ENCODE results near the gene POPDC2.

POPDC2 gene

DNA sequence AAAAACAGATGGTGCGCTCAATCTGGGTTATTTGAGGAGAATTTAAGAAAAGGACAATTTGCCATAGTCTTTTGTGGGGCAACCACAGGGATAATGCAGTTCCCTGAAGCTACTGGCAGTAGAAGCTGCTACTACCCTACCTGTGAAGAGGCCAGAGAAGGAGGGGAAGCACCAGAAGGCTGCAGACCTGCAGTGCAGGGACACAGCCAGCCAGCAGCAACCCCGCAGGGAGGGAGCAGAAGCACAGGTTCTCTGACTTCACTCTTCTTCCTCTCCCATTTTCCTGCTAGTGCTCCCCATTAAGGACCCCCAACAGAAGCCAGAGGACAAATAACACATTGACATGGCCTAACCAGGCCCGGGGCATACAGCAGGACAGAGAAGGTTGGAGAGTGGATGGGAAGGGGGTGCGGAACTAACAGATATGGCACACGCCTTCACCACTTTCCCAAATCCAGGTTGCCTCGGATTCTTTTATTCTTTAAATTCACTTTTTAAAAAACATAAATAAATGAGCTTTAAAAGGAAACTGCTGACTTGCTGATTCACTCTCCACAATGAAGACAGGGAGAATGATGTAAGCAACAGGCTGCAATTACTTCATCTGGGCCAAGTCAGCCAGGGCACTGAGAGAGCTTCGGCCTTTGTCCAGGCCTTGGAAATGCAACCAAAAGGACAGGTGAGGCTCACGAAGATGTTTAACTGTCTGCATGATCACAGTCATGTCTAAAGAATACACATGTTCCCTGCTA lies 30.1 kb downstream of the POPDC2 start:
- no peaks in the 10 kb centered on the region for H3K9me3 Mint-ChIP-seq
- DNase-seq (ENCODE audit: low spot score in 2 of 2) (no peak), ATAC-seq (replicated peaks; ENCODE audit: extremely low read depth, poor library complexity, severe bottlenecking) (no peak)
- no peaks in the 10 kb centered on the region for H3K4me1 Mint-ChIP-seq
- H3K27ac Mint-ChIP-seq (ENCODE audit: low read depth), result no peak overlapping the region
- no peak overlapping the region for H3K4me3 Mint-ChIP-seq
- peaks cover 2% of the 10 kb centered on the region for H3K36me3 Mint-ChIP-seq (ENCODE audit: insufficient read depth)
- peaks cover 10% of the 10 kb centered on the region for H3K27me3 Mint-ChIP-seq

DNA sequence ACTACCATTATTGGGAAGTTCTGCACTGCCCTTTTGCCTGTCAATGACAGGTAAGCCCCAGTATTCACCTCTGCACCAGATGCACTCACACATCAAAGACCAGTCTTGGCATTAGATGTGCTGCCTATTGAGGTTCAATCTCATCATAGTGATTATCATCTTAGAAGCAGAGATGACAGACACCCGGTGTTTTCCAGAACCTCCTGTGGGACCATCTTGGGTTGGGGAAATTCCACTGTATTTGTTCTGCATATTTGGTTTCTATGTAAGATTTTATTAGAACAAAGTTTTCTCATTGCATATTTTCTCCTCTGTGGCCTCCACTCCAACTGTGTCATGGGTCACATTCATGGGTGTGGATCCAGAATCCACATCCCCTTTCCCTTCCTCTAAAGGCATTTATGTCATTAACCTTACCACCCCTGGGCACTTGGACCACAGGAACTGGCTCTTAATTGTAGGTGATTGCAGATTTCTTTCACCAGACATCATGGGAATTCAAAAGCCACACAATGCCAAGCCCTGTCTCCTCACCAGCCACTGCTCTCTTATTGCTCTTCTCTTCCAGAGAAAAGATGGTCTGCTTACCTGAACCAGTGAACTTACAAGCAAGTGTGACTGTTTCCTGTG lies 31.5 kb downstream of the POPDC2 start:
- DNase-seq (ENCODE audit: low spot score in 2 of 2) (no peak), ATAC-seq (replicated peaks; ENCODE audit: extremely low read depth, poor library complexity, severe bottlenecking) (peak; percentile 23)
- Mint-ChIP-seq H3K4me1 (no peaks in the 10 kb centered on the region), H3K36me3 (ENCODE audit: insufficient read depth) (peaks cover 2% of the 10 kb centered on the region), H3K9me3 (no peaks in the 10 kb centered on the region), H3K27ac (ENCODE audit: low read depth) (no peak overlapping the region), H3K27me3 (peaks cover 10% of the 10 kb centered on the region), H3K4me3 (no peak overlapping the region)

DNA sequence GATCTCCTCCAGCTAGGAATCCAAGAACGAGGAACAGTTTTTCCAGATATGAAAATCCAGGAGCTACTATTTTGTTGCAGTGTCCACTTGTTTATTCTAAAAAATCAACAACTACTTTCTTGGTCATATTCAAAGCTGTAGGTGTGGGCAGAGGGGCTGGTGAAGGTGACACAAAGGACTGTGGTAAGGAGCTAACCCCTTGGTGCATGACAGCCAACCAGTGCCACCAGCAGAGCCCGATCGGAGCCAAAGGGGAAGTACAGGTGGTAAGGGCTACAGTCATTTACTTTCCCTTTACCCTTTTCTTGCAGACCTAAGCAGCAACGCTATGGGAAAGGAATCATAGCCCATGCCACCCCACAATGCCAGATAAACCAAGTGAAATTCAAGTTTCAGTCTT lies 32.0 kb downstream of the POPDC2 start:
- ATAC-seq (replicated peaks; ENCODE audit: extremely low read depth, poor library complexity, severe bottlenecking) (peak; percentile 52), DNase-seq (ENCODE audit: low spot score in 2 of 2) (no peak)
- Mint-ChIP-seq H3K4me3 (no peak overlapping the region), H3K36me3 (ENCODE audit: insufficient read depth) (peaks cover 2% of the 10 kb centered on the region), H3K4me1 (no peaks in the 10 kb centered on the region), H3K27me3 (peaks cover 10% of the 10 kb centered on the region), H3K9me3 (no peaks in the 10 kb centered on the region), H3K27ac (ENCODE audit: low read depth) (peak overlapping the region; percentile 38)

DNA sequence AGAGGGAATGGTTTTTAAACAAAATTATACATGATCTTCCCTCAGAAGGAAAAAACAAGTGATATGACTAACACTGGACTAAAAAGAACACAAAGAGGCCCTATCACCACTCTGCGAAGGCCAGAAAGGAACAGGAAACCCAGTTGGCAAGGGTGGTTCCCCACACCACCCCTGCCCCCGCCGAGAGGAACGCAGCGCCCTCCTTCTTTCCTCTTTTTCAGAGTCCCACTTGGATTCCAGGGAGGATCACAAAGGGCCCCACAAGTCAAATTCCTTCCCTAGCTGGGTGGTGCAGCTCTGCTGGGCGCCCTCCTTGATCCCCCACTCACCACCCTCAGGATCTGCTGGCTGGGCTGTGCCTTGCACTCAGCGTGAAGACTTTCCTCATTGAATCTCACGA lies 32.9 kb downstream of the POPDC2 start:
- DNase-seq (ENCODE audit: low spot score in 2 of 2) (no peak), ATAC-seq (replicated peaks; ENCODE audit: extremely low read depth, poor library complexity, severe bottlenecking) (peak; percentile 39)
- Mint-ChIP-seq H3K4me1 (no peaks in the 10 kb centered on the region), H3K27ac (ENCODE audit: low read depth) (peak overlapping the region; percentile 38), H3K36me3 (ENCODE audit: insufficient read depth) (peaks cover 2% of the 10 kb centered on the region), H3K9me3 (no peaks in the 10 kb centered on the region), H3K4me3 (peak overlapping the region; percentile 18), H3K27me3 (peaks cover 10% of the 10 kb centered on the region)

DNA sequence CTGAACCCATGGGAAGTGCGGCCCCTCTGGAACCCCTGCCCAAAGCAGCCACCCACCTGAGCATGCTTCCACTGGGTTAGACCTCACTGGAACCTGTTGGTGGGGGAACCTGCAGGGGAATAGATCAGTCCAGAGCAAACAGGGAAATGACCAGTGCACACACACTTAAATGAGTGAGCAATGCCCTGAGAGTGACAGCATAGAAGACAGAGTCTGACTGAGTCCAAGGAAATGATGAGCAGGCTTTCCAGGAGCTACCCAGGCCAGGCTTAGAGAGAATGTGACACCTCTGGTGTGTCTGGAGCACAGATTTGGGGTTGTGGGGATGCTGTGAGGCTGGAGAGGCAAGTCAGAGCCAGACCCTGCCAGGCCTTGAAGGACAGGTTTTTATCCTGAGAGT lies 34.2 kb downstream of the POPDC2 start:
- ATAC-seq (replicated peaks; ENCODE audit: extremely low read depth, poor library complexity, severe bottlenecking) (no peak), DNase-seq (ENCODE audit: low spot score in 2 of 2) (no peak)
- Mint-ChIP-seq H3K27ac (ENCODE audit: low read depth) (no peak overlapping the region), H3K9me3 (no peaks in the 10 kb centered on the region), H3K36me3 (ENCODE audit: insufficient read depth) (peaks cover 2% of the 10 kb centered on the region), H3K4me3 (no peak overlapping the region), H3K4me1 (no peaks in the 10 kb centered on the region), H3K27me3 (peaks cover 10% of the 10 kb centered on the region)

DNA sequence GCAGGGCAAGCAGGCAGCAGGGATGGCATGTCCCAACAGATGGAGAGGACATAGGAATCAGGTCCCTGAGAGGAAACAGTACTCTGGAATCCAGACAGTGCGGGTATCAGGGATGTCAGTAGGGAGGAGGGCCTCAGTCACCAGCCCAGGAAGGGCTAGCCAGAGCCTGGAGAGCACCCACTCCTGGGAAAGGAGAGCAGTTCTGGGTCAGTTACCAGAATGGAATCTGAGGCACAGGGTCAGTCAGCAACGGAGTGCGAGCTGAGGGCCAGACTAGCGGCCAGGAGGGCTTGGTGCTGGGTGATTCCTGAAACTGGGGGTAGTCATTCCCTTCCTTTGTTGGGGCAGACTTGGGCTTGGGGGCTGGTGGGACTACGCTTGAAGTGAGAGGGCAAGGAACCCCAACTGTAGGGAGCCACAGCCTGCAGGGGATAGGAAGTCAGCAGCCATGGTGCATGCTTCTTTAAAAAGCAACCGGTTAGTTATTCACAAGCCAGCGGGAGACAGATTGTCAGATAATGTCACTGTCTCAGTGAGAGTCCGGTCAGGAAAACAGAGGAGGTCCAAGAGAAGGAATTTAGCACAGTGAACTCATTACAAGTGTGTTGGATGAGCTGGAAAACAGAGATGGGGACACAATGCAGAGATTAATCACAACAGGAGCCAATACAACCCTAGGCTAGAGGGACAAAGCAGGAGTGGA lies 34.8 kb downstream of the POPDC2 start:
- H3K36me3 Mint-ChIP-seq (ENCODE audit: insufficient read depth), result peaks cover 2% of the 10 kb centered on the region
- peaks cover 10% of the 10 kb centered on the region for H3K27me3 Mint-ChIP-seq
- DNase-seq (ENCODE audit: low spot score in 2 of 2), result no peak
- no peaks in the 10 kb centered on the region for H3K4me1 Mint-ChIP-seq
- no peaks in the 10 kb centered on the region for H3K9me3 Mint-ChIP-seq
- H3K4me3 Mint-ChIP-seq, result no peak overlapping the region
- no peak for ATAC-seq (replicated peaks; ENCODE audit: extremely low read depth, poor library complexity, severe bottlenecking)
- no peak overlapping the region for H3K27ac Mint-ChIP-seq (ENCODE audit: low read depth)

DNA sequence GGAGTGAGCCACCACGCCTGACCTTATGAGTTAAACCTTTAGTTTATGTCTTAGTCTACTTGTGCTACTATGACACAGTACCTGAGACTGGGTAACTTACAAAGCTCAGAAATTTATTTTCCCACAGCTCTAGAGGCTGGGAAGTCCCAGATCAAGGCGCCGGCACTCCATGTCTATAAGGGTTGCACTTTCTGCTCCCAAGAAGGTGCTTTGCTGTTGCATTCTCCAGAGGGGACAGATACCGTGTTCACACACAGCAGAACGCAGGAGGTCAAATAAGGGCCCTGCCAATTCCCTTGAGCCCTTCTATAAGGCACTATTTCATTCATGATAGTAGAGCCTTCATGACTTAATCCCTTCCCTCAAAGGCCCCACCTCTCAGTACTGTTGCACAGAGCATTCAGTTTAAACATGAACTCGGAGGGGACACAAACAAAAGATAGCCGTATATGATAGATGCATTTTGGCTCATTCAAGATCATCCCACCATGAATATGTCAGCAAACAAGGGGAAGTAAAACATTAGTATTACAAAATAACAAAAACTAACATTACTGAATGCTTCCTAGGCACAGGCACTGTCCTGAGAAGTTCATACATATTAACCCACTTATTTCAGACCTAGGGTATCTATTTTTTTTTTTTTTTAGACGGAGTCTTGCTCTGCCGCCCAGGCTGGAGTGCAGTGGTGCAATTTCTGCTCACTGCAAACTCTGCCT lies 36.2 kb downstream of the POPDC2 start:
- Mint-ChIP-seq H3K4me1 (no peaks in the 10 kb centered on the region), H3K36me3 (ENCODE audit: insufficient read depth) (no peaks in the 10 kb centered on the region)
- no peak for DNase-seq (ENCODE audit: low spot score in 2 of 2)

DNA sequence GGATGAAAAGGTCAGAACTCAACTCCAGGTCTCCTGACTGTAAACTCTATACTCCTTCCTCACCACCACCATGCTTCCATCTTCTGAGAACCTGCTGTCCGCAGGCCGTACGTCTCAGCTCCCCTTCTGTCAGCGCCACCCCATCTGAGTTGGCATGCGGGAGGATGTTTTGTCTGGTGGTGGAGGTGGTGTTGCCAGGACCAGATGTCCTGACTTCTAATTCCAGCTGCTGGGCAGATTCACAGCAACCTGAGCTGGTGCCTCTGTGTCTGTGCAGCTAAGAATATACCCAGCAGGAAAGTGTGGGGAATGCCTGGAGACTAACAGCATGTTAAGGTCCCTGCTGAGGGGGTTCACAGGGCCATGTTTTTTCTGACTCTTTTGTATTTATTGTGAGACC lies 39.5 kb downstream of the POPDC2 start:
- Mint-ChIP-seq H3K4me3 (no peak overlapping the region), H3K4me1 (no peaks in the 10 kb centered on the region), H3K36me3 (ENCODE audit: insufficient read depth) (no peaks in the 10 kb centered on the region), H3K27ac (ENCODE audit: low read depth) (no peak overlapping the region), H3K9me3 (no peaks in the 10 kb centered on the region), H3K27me3 (peaks cover 19% of the 10 kb centered on the region)
- ATAC-seq (replicated peaks; ENCODE audit: extremely low read depth, poor library complexity, severe bottlenecking) (no peak), DNase-seq (ENCODE audit: low spot score in 2 of 2) (no peak)

More for the DNA sequence above, 36.2 kb downstream of the POPDC2 start:
- H3K9me3 Mint-ChIP-seq, result no peaks in the 10 kb centered on the region
- H3K27me3 Mint-ChIP-seq, result peaks cover 19% of the 10 kb centered on the region
- ATAC-seq (replicated peaks; ENCODE audit: extremely low read depth, poor library complexity, severe bottlenecking), result no peak
- no peak overlapping the region for H3K27ac Mint-ChIP-seq (ENCODE audit: low read depth)
- H3K4me3 Mint-ChIP-seq, result no peak overlapping the region

DNA sequence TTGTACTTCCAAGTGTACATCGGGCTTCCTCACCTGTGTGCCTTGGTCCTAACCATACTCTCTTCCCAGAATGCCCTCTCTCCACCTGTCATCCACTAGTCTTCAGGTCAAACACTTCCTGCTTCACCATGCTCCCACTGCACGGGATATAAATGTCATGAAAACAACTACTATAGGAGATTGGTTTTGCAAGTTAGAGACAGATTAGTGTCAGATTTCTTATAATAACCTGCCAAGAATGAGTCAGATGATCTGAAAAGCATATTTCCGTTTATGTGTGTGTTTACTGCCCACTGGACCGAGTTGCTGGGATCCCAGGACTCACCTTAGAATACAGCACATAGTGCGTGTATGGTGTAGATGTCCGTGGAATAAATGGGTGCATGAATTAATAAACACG lies 41.3 kb downstream of the POPDC2 start:
- Mint-ChIP-seq H3K9me3 (no peaks in the 10 kb centered on the region), H3K4me1 (no peaks in the 10 kb centered on the region), H3K27me3 (peaks cover 19% of the 10 kb centered on the region), H3K27ac (ENCODE audit: low read depth) (no peak overlapping the region), H3K4me3 (no peak overlapping the region), H3K36me3 (ENCODE audit: insufficient read depth) (no peaks in the 10 kb centered on the region)
- no peak for DNase-seq (ENCODE audit: low spot score in 2 of 2)
- no peak for ATAC-seq (replicated peaks; ENCODE audit: extremely low read depth, poor library complexity, severe bottlenecking)

DNA sequence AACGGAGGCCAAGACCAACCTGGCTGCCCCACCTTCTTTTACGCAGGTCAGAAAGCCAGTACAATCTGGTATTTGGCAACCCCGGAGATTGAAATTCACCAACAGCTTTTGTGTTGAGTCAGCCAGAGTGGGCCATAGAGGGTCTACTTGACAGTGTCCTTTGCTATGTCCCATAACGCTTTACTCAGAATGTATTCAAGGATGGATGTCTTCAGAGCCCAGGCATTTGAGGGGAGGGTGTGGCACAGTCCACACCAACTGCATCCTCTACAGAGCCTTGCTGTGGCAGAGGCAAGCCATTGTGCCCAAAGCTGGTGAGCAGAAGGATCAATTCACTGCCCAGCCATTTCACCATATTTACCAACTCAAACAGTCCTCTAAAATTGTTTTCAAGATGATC lies 44.3 kb downstream of the POPDC2 start:
- ATAC-seq (replicated peaks; ENCODE audit: extremely low read depth, poor library complexity, severe bottlenecking) (no peak), DNase-seq (ENCODE audit: low spot score in 2 of 2) (no peak)
- H3K4me3 Mint-ChIP-seq, result no peak overlapping the region
- H3K9me3 Mint-ChIP-seq, result no peaks in the 10 kb centered on the region
- H3K27me3 Mint-ChIP-seq, result peaks cover 32% of the 10 kb centered on the region
- no peaks in the 10 kb centered on the region for H3K36me3 Mint-ChIP-seq (ENCODE audit: insufficient read depth)
- H3K4me1 Mint-ChIP-seq, result no peaks in the 10 kb centered on the region
- no peak overlapping the region for H3K27ac Mint-ChIP-seq (ENCODE audit: low read depth)

DNA sequence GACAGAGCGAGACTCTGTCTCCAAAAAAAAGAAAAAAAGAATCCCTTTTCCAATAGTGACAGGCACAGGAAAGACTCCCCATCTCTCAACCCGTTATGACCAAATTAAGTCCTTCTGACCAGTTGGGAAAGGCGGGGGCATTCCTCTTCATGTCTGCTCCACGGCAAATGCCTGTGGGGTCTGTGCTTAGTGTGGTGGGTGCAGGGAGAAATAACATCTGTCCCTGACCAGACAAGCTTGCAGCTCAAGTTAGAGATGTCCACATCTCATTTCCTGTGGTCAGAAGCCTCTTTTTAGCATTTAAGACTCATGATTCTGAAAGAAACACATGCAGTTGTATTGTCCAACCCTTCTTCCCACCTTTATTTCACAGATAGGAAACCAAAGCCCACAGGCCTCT lies 46.5 kb downstream of the POPDC2 start:
- no peaks in the 10 kb centered on the region for H3K36me3 Mint-ChIP-seq (ENCODE audit: insufficient read depth)
- no peak overlapping the region for H3K27ac Mint-ChIP-seq (ENCODE audit: low read depth)
- ATAC-seq (replicated peaks; ENCODE audit: extremely low read depth, poor library complexity, severe bottlenecking) (no peak), DNase-seq (ENCODE audit: low spot score in 2 of 2) (no peak)
- H3K9me3 Mint-ChIP-seq, result no peaks in the 10 kb centered on the region
- no peaks in the 10 kb centered on the region for H3K4me1 Mint-ChIP-seq
- no peak overlapping the region for H3K4me3 Mint-ChIP-seq
- peaks cover 27% of the 10 kb centered on the region for H3K27me3 Mint-ChIP-seq

DNA sequence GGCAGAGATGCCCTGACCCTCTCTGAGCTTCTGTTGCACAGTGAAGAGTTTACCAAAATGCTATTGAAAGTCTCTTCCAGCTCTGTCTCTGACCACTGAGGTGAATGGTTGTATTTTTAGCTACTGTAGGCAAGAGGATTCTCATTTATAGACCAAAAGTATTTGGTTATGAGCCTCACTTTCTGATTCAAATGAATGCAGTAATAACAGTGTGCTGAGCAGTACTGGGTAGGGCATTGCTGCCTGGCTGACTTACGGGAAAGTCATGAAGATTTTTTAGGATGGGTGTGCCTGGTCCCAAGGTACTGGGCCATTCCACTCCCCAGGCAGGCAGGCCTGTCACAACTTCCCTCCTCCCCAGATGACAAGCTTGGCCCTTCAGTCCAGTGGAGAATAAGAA lies 47.2 kb downstream of the POPDC2 start:
- Mint-ChIP-seq H3K4me3 (no peak overlapping the region), H3K4me1 (no peaks in the 10 kb centered on the region), H3K27ac (ENCODE audit: low read depth) (no peak overlapping the region), H3K27me3 (peaks cover 30% of the 10 kb centered on the region), H3K36me3 (ENCODE audit: insufficient read depth) (no peaks in the 10 kb centered on the region), H3K9me3 (no peaks in the 10 kb centered on the region)
- no peak for DNase-seq (ENCODE audit: low spot score in 2 of 2)
- no peak for ATAC-seq (replicated peaks; ENCODE audit: extremely low read depth, poor library complexity, severe bottlenecking)
